GM18520 (cell line): ENCODE data around the gene ROR2.

Experiments
- ATAC-seq: cut with Tn5 transposase; IDR thresholded peaks from one replicate; pipeline ENCODE4 v1.9.1; 2021; ENCODE audit not compliant: unreplicated experiment

ROR2 gene

DNA sequence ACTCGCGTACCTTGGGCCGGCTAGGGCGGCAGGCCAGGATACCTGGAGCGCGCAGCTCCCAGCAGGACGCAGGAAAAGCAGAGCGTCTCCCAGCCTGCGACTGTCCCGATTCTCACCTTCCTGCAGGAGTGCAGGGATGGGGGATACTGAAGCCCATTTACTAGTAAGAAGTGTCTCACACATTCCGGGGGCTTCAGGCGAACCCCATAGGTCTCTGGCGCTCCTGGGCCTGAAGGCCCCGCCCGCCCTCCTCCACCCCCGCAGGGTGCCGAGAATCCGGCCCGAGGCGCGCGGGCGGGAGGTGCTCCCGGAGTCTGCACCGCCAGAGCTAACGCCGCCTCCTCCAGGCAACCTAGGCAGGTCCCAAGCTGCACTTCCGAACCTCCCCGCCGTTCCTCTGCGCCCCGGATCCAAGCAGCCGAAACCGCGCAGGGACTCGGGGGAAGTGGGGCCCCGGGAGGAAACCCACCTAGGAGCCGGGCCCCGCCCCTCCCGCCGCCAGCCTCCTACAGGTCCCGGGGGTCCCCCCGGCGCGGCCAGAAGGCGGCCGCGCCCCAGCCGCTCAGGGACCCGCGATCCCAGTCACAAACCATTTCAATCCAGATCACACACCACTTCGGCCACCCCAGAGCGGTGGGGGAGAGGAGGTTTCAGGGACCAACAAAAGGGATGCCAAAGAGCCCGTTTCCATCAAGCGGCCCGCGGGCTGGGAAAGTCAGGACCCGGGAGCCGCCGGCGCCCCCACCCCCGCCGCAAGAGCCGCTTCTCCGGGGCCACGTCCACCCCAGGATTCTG is 1.2 kb downstream of the ROR2 start:
- no peak for ATAC-seq

- no peak for ATAC-seq
Observed at GRCh38 chr9:91948101-91948596, 1.9 kb downstream of the ROR2 start.

GRCh38 chr9:91946653-91947488 is 3.2 kb downstream of the ROR2 start:
- ATAC-seq, result no peak

- ATAC-seq, result no peak
Observed at GRCh38 chr9:91946196-91946595, 3.8 kb downstream of the ROR2 start.

DNA sequence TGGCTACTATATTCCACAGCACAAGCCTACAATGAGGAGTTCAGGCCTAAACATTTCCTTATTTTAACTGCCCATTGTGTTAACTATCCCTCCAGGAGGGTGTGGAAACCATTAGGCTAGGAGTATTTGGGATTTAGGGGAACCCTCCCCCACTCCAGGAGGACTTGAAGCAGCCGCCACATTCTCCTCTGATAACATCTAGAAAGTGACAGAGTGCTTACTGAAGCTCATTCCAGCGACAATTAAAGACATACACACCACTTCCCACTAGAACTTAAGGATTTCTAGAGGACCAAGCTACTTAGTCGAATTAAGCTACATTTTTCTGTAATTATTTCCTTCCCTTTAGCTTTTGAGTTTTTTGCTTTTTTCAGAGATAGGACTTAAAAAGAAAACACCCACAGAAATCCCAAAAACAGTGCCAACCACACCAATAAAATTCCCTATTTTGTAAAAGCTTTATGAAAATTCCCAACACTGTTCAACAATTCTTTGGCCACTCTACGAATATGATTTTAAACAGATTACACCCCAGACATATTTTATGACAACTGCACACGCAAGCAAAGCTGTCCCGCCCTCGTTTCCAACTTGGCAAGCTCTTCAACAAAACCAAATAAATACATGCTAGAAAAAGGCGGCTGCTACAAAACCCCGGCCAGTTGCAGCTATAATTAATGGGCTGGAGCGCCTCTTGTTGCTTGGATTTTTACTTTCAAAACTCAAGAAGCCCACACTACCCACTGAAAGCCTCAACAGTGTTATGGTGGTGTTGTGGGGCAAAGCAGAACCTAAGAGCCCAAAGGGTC is 4.5 kb downstream of the ROR2 start:
- ATAC-seq, result no peak

DNA sequence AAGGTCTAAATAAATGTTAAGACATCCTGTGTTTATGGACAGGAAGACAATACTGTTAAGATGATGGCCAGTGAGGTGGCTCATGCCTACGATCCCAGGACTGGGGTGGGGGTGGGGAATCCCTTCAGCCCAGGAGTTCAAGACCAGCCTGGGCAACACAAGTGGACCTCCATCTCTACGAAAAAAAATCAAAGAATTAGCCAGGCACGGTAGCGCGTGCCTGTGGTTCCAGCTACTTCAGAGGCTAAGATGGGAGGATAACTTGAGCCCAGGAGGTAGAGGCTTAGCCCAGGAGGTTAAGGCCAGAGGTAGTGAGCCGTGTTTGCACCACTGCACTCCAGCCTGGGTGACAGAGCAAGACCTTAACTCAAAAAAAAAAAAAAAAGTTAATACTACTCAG is 5.3 kb downstream of the ROR2 start:
- no peak for ATAC-seq

- no peak for ATAC-seq
Observed at GRCh38 chr9:91943478-91944470, 6.3 kb downstream of the ROR2 start.

GRCh38 chr9:91942201-91942600 is 7.8 kb downstream of the ROR2 start:
- no peak for ATAC-seq

GRCh38 chr9:91939978-91940377 is 10.1 kb downstream of the ROR2 start:
- no peak for ATAC-seq

- no peak for ATAC-seq
Observed at GRCh38 chr9:91937727-91938126, 12.3 kb downstream of the ROR2 start.

DNA sequence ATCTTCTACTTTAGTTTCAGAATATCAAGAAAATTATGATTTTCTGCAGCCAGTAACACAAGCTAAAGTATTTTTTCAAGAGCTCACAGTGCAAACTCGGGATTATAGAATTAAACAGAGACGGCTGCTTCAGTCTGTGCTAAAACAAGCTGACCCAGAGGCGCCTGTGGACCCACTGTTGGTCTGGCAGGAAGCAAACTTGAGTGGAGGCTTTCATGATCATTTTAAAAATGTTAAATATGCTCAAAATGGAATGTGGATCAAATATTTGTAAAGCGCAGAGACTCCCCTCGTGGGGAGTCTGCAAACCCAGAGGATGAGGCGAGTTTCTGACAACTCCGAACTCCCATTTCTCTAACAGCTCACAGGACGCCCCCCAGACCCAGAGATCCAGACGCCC is 13.0 kb downstream of the ROR2 start:
- no peak for ATAC-seq

- ATAC-seq, result no peak
Observed at GRCh38 chr9:91935805-91936514, 14.1 kb downstream of the ROR2 start.

DNA sequence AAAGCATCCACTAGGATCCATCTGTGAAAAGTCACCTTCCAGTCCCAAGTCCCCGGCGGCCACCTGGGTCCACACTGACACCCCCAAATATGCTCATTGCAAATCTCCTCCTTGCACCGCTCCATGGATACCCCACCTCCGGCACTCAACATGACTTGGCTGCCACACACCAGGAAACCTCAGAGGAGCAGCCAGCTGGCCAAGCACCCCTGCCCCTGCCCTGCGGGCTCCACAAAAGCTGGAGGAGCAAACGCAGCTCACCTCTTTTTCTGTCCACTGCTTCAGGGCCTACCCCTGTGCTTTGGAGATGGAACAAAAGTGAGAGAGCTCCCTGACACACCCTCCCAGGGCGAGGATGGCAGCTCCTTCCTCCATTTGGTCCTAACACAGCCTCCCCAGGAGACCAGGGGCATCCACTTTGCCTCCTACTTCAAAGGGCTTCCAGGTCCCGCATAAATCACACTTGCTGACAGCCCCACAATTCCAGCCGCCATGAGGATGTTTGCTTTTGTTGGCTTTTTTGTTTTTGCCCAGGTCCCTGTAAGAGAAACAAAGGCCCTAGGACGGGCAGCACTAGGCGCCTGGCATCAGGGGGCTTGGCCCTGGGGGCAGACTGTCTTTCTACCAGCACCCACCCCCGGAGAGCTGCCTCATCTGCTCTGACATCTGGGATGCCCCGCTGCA is 14.8 kb downstream of the ROR2 start:
- no peak for ATAC-seq

DNA sequence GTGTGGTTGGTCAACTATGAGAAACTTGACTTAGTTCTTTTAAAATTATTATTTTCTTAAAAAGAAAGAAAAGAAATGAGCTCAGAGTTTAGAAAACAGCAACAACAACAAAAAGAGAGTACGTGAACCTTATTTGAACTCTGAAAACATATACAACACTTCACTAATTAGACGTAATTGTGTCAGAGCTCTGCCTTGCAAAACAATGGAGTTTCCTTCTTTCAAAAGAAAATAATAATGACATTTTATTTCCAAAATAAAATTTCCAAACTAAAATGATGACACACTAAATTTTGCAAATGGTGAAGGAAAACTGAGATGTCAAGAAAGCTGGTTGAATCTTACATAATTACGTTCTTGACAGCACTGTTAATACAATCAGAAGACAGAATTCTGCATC is 15.4 kb downstream of the ROR2 start:
- ATAC-seq, result no peak

- no peak for ATAC-seq
Observed at GRCh38 chr9:91933556-91934352, 16.3 kb downstream of the ROR2 start.

DNA sequence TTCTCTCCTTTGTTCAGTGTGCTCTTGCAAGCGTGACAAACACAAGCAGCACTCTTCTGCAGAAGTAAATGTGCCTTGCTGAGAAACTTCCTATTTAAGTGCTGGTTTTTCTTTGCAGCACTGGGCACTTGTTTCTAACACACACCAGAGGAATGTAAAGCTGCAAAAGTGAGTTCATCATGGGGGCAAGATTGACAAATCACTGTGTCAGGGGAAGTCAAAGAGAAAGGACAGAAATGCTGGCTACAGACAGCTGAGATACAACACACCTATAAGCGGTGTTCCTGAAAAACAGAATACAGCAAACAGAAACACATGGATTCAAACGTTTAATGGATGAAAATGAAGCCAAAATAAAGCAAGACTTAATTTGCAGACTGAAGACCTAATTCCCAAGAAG is 19.6 kb downstream of the ROR2 start:
- no peak for ATAC-seq

GRCh38 chr9:91929331-91929730 is 20.7 kb downstream of the ROR2 start:
- ATAC-seq, result no peak

DNA sequence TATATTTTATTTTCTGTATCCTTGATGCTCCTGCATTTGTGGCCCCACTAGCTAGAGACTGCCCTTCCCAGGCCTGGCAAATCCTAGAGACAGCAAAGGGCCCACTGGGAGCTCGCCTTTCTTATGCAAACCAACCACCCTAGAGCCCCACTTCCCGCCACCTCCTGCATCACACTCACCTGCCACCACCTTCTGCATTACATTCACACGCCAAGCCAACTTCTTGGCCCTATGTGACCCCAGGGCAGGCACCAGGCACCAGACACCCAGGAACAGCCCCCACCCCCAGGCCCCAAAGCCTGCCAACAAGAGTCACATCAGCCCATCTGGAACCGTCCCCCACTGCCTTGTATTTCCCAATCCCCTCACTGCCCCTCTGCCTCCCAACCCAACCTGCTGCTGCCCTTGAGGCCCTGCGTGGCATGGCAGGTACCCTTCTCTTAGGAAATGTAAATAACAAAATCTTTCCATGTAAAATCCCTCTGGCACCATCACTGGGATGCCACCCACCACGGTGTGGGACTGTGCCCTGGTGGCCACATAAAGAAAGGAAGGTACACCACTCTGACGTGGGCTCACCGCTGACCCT is 22.0 kb downstream of the ROR2 start:
- no peak for ATAC-seq
